Activated CD8-positive, alpha-beta T cell treated with anti-CD3 and anti-CD28 coated beads for 36 hours (primary cell): ENCODE measurements around the gene SIAH2. TPM values are rescaled to one million over a fixed set of nuclear protein-coding genes. Genes with fewer than 3 reads are reported as not detected.

Experiments used
- ATAC-seq: fragments of 200-7000 bp; cut with Tn5 transposase; one replicate; pipeline ENCODE4 v1.10.0; 2021; ENCODE audit warnings: mild to moderate bottlenecking, moderate library complexity
- CTCF ChIA-PET: fragments of 350-600 bp; sonication (Branson Sonifier 250); formaldehyde crosslinking; loops from one replicate; lab custom pipeline; 2021; ENCODE audit warnings: antibody characterized with exemption; lab: Charles Lee
- POLR2A ChIA-PET: fragments of 350-600 bp; sonication (Branson Sonifier 250); formaldehyde crosslinking; loops from one replicate; lab custom pipeline; 2021; ENCODE audit warnings: antibody characterized with exemption; lab: Charles Lee
- DNase-seq: peaks from one replicate; pipeline ENCODE4 v3.0.0-alpha.2; 2020
- H3K27ac Mint-ChIP-seq: one replicate; pipeline ENCODE4 v1.8.0; 2021; ENCODE audit warnings: mild to moderate bottlenecking, mixed read lengths
- H3K27me3 Mint-ChIP-seq: one replicate; pipeline ENCODE4 v1.8.0; 2021; ENCODE audit warnings: mixed read lengths
- H3K36me3 Mint-ChIP-seq: one replicate; pipeline ENCODE4 v1.8.0; 2021; ENCODE audit warnings: low read depth, mixed read lengths
- H3K4me1 Mint-ChIP-seq: one replicate; pipeline ENCODE4 v1.8.0; 2021; ENCODE audit warnings: low read depth, mixed read lengths
- H3K4me3 Mint-ChIP-seq: one replicate; pipeline ENCODE4 v1.8.0; 2021; ENCODE audit warnings: mild to moderate bottlenecking, moderate library complexity, mixed read lengths
- H3K9me3 Mint-ChIP-seq: one replicate; pipeline ENCODE4 v1.8.0; 2021; ENCODE audit warnings: mixed read lengths
- intact Hi-C: fragments of 100-400 bp; cut with micrococcal nuclease; formaldehyde crosslinking; loops from one replicate; pipeline ENCODE4 v1.10.0; 2022
- total RNA-seq, 2 experiments: library from RNA; stranded (reverse); gene quantifications; one replicate each; pipeline ENCODE4 v1.2.3, GENCODE V29; 2021
- TF ChIP-seq, protein P1 (sequence below): fragments of 200-600 bp; IDR thresholded peaks from one replicate; pipeline ENCODE4 v1.8.0; 2022; ENCODE audit warnings: antibody characterized with exemption, mild to moderate bottlenecking

SIAH2 gene
- total RNA-seq, 2 experiments from 2014 or later = 90.3 to 91.1 TPM

DNA sequence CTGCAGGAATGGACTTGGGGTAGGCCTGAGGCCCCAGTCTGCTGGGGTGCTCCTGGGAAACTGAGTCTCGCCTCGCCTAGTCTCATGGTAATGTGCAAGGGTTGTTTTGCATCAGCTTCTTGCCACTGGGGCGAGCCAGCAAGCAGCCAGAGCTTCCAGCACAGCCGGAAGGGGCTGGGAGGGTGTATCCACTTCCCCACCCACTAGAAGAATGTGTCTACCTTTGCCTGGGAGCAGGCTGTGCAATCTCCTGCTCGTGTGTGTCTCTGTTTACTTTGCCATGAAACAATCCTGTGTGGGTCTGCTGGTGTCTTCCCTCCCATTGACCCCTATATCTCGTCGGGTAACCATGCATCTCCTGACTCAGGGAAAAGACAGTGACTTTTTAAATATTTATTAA is 37.4 kb downstream of the SIAH2 start:
- CTCF ChIA-PET = interaction anchor here (1.0 to 1.5 kb wide), 2 partner anchors 11 to 62 kb away, joined by 3 read pairs; no protein-coding TSS in a partner anchor
- H3K4me1 Mint-ChIP-seq = peaks cover 19% of the 10 kb centered on the region
- H3K36me3 Mint-ChIP-seq = no peaks in the 10 kb centered on the region
- POLR2A ChIA-PET = interaction anchor here (1.5 to 2.3 kb wide), 3 partner anchors 10 to 37 kb away, joined by 3 to 18 read pairs (median 4); partner anchors contain the start of gene SIAH2
- intact Hi-C loops = no loop called here
- no peaks in the 10 kb centered on the region for H3K27me3 Mint-ChIP-seq
- TF ChIP-seq, protein P1, sequence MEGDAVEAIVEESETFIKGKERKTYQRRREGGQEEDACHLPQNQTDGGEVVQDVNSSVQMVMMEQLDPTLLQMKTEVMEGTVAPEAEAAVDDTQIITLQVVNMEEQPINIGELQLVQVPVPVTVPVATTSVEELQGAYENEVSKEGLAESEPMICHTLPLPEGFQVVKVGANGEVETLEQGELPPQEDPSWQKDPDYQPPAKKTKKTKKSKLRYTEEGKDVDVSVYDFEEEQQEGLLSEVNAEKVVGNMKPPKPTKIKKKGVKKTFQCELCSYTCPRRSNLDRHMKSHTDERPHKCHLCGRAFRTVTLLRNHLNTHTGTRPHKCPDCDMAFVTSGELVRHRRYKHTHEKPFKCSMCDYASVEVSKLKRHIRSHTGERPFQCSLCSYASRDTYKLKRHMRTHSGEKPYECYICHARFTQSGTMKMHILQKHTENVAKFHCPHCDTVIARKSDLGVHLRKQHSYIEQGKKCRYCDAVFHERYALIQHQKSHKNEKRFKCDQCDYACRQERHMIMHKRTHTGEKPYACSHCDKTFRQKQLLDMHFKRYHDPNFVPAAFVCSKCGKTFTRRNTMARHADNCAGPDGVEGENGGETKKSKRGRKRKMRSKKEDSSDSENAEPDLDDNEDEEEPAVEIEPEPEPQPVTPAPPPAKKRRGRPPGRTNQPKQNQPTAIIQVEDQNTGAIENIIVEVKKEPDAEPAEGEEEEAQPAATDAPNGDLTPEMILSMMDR = no peak
- no peaks in the 10 kb centered on the region for H3K9me3 Mint-ChIP-seq
- no peak overlapping the region for H3K4me3 Mint-ChIP-seq
- DNase-seq = no peak
- ATAC-seq = no peak
- no peak overlapping the region for H3K27ac Mint-ChIP-seq

DNA sequence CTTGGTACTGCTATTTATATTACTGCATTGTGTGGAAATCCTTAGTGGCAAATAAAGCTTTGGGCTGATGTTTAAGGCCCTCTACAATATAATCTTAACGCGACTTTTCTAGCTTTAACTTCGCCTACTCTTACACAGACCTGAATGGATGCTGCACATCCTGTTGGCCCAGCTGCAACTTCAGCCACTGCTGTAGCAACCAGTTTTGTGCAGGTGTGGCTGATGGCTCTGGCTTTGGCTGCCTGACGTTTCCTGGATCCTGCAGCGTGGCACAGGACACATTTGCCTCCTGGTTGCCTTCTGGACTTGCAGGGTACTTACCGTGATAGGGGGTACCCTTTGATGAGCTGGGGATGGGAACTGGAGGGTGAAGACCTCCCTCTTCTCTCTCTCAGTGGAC is 39.0 kb downstream of the SIAH2 start:
- ChIA-PET POLR2A (interaction anchor here (0.6 to 2.3 kb wide), 3 partner anchors 28 to 39 kb away, joined by 3 to 18 read pairs (median 3); partner anchors contain the start of gene SIAH2), CTCF (interaction anchor here (0.8 to 1.5 kb wide), 5 partner anchors 9 to 141 kb away, joined by 3 to 5 read pairs (median 4); no protein-coding TSS in a partner anchor)
- intact Hi-C loops = loop anchor here (1.0 to 5.0 kb wide), 3 partner anchors 15 to 63 kb away; no protein-coding TSS in a partner anchor
- no peaks in the 10 kb centered on the region for H3K9me3 Mint-ChIP-seq
- ATAC-seq (no peak), DNase-seq (no peak)
- H3K36me3 Mint-ChIP-seq = no peaks in the 10 kb centered on the region
- no peak overlapping the region for H3K27ac Mint-ChIP-seq
- no peaks in the 10 kb centered on the region for H3K27me3 Mint-ChIP-seq
- H3K4me1 Mint-ChIP-seq = peaks cover 19% of the 10 kb centered on the region
- no peak overlapping the region for H3K4me3 Mint-ChIP-seq
- TF ChIP-seq, protein P1 = no peak

DNA sequence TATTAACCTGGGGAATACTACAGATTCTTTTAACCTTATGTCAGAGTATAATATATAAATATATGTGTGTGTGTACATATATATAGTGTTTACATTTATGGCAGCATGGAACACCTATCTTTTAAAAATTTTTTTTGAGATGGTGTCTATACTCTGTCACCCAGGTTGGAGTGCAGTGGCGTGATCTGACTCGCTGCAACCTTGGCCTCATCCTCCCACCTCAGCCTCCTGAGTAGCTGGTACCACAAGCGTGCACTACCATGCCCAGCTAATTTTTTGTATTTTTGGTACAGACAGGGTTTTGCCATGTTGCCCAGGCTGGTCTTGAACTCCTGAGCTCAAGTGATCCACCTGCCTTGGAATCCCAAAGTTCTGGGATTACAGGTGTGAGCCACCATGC is 40.7 kb downstream of the SIAH2 start:
- no peaks in the 10 kb centered on the region for H3K36me3 Mint-ChIP-seq
- DNase-seq (peak; percentile 33), ATAC-seq (peak; percentile 57)
- no peak overlapping the region for H3K27ac Mint-ChIP-seq
- H3K4me3 Mint-ChIP-seq = no peak overlapping the region
- TF ChIP-seq, protein P1 = no peak
- intact Hi-C loops = loop anchor here (2.0 to 5.0 kb wide), 2 partner anchors 17 to 65 kb away; no protein-coding TSS in a partner anchor
- CTCF ChIA-PET = interaction anchor here (0.9 to 3.2 kb wide), 24 partner anchors 13 to 365 kb away, joined by 3 to 52 read pairs (median 6); partner anchors contain the start of gene SIAH2
- H3K27me3 Mint-ChIP-seq = no peaks in the 10 kb centered on the region
- peaks cover 19% of the 10 kb centered on the region for H3K4me1 Mint-ChIP-seq
- no peaks in the 10 kb centered on the region for H3K9me3 Mint-ChIP-seq
- POLR2A ChIA-PET = interaction anchor here (0.8 to 2.3 kb wide), 7 partner anchors 14 to 41 kb away, joined by 4 to 11 read pairs (median 7); no protein-coding TSS in a partner anchor

DNA sequence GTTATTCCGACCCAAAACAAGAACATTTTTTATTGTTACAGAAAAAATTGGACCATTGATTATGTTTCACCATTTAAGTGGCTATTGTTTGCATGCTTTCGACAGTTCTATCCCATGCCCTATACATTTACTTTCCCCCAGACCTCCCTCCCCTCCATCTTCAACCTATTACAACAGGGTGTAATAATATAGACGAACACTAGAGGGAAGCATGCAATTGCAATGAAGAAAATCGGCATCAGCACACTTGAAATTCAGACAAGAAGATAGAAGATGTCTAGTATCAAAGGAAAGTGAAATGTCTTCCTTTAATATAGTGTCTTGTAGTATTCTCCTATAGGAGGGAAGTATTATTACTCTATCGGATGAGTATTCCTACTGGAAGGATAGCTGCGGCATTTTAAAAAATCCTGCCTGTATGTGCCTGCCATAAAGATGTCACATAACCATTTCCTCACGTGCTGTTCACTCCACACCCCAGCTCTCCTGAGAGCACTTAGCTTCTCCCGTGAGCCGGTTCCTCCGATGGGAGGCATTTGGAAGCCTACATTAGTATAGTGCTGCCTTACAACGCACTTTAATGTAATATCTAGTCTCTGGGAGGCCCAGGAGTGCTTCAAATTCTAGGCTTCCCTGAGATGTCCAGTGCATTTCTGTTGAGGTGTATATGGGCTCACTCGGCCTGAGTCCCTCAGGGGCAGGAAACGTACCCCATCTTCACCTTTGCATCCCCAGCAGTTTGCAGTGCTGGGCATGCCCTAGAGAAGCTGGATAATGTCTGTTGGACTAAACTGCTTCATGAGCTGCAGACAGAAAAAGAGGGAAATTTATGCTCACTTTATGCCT is 41.5 kb downstream of the SIAH2 start:
- ATAC-seq (peak; percentile 85), DNase-seq (no peak)
- CTCF ChIA-PET = interaction anchor here (0.6 to 3.2 kb wide), 48 partner anchors 11 to 429 kb away, joined by 3 to 52 read pairs (median 4); partner anchors contain the start of genes ERICH6 and SIAH2
- POLR2A ChIA-PET = interaction anchor here (0.7 to 2.3 kb wide), 7 partner anchors 13 to 72 kb away, joined by 3 to 11 read pairs (median 7); no protein-coding TSS in a partner anchor
- H3K27ac Mint-ChIP-seq = no peak overlapping the region
- H3K27me3 Mint-ChIP-seq = no peaks in the 10 kb centered on the region
- intact Hi-C loops = loop anchor here (1.0 to 5.0 kb wide), 3 partner anchors 17 to 144 kb away; no protein-coding TSS in a partner anchor
- TF ChIP-seq, protein P1 = peak; percentile 77
- peaks cover 19% of the 10 kb centered on the region for H3K4me1 Mint-ChIP-seq
- H3K36me3 Mint-ChIP-seq = no peaks in the 10 kb centered on the region
- no peaks in the 10 kb centered on the region for H3K9me3 Mint-ChIP-seq
- no peak overlapping the region for H3K4me3 Mint-ChIP-seq
